HepG2 (cell line): ENCODE measurements around the gene ERMP1. TPM values are rescaled to one million over a fixed set of nuclear protein-coding genes. Genes with fewer than 3 reads are reported as not detected.

Source experiments
- ATAC-seq: fragments of 200-7000 bp; cut with Tn5 transposase; 3 replicates; pipeline ENCODE4 v1.9.1; 2020; ENCODE audit warnings: mild to moderate bottlenecking, moderate library complexity
- BruUV-seq: library from RNA; stranded (reverse); fragments of 400-500 nt; replicated peaks from 2 replicates; lab custom pipeline; 2021; lab: Mats Ljungman, UMichigan
- CTCF ChIA-PET: fragments of 300-600 bp; formaldehyde crosslinking; extraction: SDS; loops from one replicate; lab custom pipeline; 2021; ENCODE audit warnings: low total read pairs, inconsistent platforms, low intra/inter-chr PET ratio; lab: Yijun Ruan, JAX
- POLR2A ChIA-PET: fragments of 350-600 bp; sonication (Branson Sonifier 250); formaldehyde crosslinking; loops from one replicate; lab custom pipeline; 2020; ENCODE audit warnings: antibody characterized with exemption, inconsistent platforms; lab: Yijun Ruan, JAX
- DNase-seq: peaks from one replicate; pipeline ENCODE4 v3.0.0-alpha.2; 2015; ENCODE audit warnings: low spot score
- FAIRE-seq: peaks from 3 replicates; lab custom pipeline; 2011; peaks lifted over from hg19 to GRCh38; lab: Jason Lieb, UNC
- H2AFZ ChIP-seq: one replicate; pipeline ENCODE4 v1.6.1; 2011; ENCODE audit warnings: low read length, inconsistent platforms
- H3K27ac ChIP-seq: fragments of 300-600 bp; 3 replicates; pipeline ENCODE4 v1.8.0; 2011; ENCODE audit warnings: mixed run types, mild to moderate bottlenecking, mixed read lengths, low read length, inconsistent platforms; ENCODE audit not compliant: insufficient read depth; ENCODE audit errors: extremely low read length
- H3K27me3 ChIP-seq, 2 experiments: fragments of 200-600 bp in 1 of 2; 2 replicates in 1 of 2; 3 replicates in 1 of 2; pipeline versions ENCODE4 v1.6.0 to v1.8.0; 2011; ENCODE audit warnings: low read length in 2 of 2, mild to moderate bottlenecking in 2 of 2, moderate library complexity in 2 of 2, inconsistent platforms in 1 of 2; ENCODE audit not compliant: insufficient read depth in 2 of 2, control insufficient read depth in 1 of 2
- H3K36me3 ChIP-seq, 2 experiments: fragments of 200-600 bp in 1 of 2; replicated peaks in 1 of 2; 2 replicates in 1 of 2; 3 replicates in 1 of 2; pipeline versions ENCODE4 v1.5.1 to v1.8.0; 2011; ENCODE audit warnings: low read length in 2 of 2, inconsistent platforms in 1 of 2; ENCODE audit not compliant: insufficient read depth in 2 of 2, control insufficient read depth in 1 of 2
- H3K4me1 ChIP-seq: 2 replicates; pipeline ENCODE4 v1.5.1; 2012; ENCODE audit warnings: low read length, inconsistent platforms; ENCODE audit not compliant: insufficient read depth
- H3K4me2 ChIP-seq: 2 replicates; pipeline ENCODE4 v1.6.0; 2011; ENCODE audit warnings: low read depth, low read length, inconsistent platforms
- H3K4me3 ChIP-seq, 3 experiments: fragments of 200-600 bp in 1 of 3; sonication (generic), shearing (Covaris generic) in 1 of 3; replicated peaks in 1 of 3; 2 replicates each; pipeline ENCODE4 v1.5.1; 2011 to 2016; ENCODE audit warnings: low read length in 3 of 3, inconsistent platforms in 2 of 3, low read depth in 2 of 3, mild to moderate bottlenecking in 2 of 3, control low read depth in 1 of 3, mixed read lengths in 1 of 3; ENCODE audit not compliant: insufficient read depth in 1 of 3
- H3K79me2 ChIP-seq: one replicate; pipeline ENCODE4 v1.6.1; 2011; ENCODE audit warnings: low read length, inconsistent platforms; ENCODE audit not compliant: insufficient read depth
- H3K9ac ChIP-seq: 2 replicates; pipeline ENCODE4 v1.6.0; 2011; ENCODE audit warnings: mild to moderate bottlenecking, low read depth, low read length, inconsistent platforms; ENCODE audit not compliant: insufficient read depth
- H3K9me3 ChIP-seq: 2 replicates; pipeline ENCODE4 v1.5.1; 2012; ENCODE audit warnings: mild to moderate bottlenecking, low read length
- H4K20me1 ChIP-seq: 2 replicates; pipeline ENCODE4 v1.6.0; 2011; ENCODE audit warnings: inconsistent platforms, mild to moderate bottlenecking, low read length, moderate library complexity; ENCODE audit not compliant: insufficient read depth
- ARNT2 ChIP-seq: sonication (generic); formaldehyde crosslinking; IDR thresholded peaks from 2 replicates; pipeline ENCODE4 v1.8.0; 2022; ENCODE audit warnings: mild to moderate bottlenecking, low read depth, missing genetic modification reagents, moderate library complexity
- HDAC2 ChIP-seq: sonication (generic); formaldehyde crosslinking; IDR thresholded peaks from 2 replicates; pipeline ENCODE4 v1.4.0; 2020; ENCODE audit warnings: missing genetic modification reagents
- SAP130 ChIP-seq: IDR thresholded peaks from 2 replicates; pipeline ENCODE4 v1.6.1; 2016; ENCODE audit warnings: low read depth
- ZNF263 ChIP-seq: sonication (generic); formaldehyde crosslinking; IDR thresholded peaks from 2 replicates; pipeline ENCODE4 v1.4.0; 2020; ENCODE audit warnings: missing genetic modification reagents
- ZNF720 ChIP-seq: sonication (generic); formaldehyde crosslinking; IDR thresholded peaks from 2 replicates; pipeline ENCODE4 v1.4.0; 2020; ENCODE audit warnings: missing genetic modification reagents
- WGBS: methylation state at CpG from one replicate; pipeline ENCODE4 v1.1.6; 2017; ENCODE audit warnings: low lambda C conversion rate; 5-methylcytosine and 5-hydroxymethylcytosine counted together
- in situ Hi-C: cut with HindIII; loops from 2 replicates; pipeline ENCODE4 v1.10.0; 2017; ENCODE audit warnings: low pct_unique_long_range_greater_than_20kb; ENCODE audit not compliant: extremely low pct_ligation_motif_present
- intact Hi-C: fragments of 100-400 bp; cut with micrococcal nuclease; formaldehyde crosslinking; loops from one replicate; pipeline ENCODE4 v1.10.0; 2022; ENCODE audit not compliant: unreplicated experiment
- polyA plus RNA-seq, 8 experiments: library from polyadenylated mRNA; depleted of rRNA in 3 of 8; stranded (reverse) in 7 of 8; unstranded in 1 of 8; fragments of >200 nt; fragmentation: Illumina TruSeq in 4 of 8; extraction: Trizol in 4 of 8; gene quantifications; 2 replicates each; pipeline versions ENCODE4 v1.2.1 to v1.2.3, GENCODE V29; 2011 to 2016; ENCODE audit warnings: low read depth in 4 of 8, missing spikeins in 1 of 8, mixed read lengths in 1 of 8; ENCODE audit not compliant: insufficient read depth in 1 of 8
- total RNA-seq, 5 experiments: library from RNA; depleted of rRNA; stranded (reverse); fragments of >200 nt; fragmentation: Illumina TruSeq; extraction: Trizol; gene quantifications; 2 replicates each; pipeline ENCODE4 v1.2.3, GENCODE V29; 2016; ENCODE audit warnings: low read depth in 1 of 5
- TF ChIP-seq, protein P1 (sequence below): sonication (generic); formaldehyde crosslinking; IDR thresholded peaks from 2 replicates; pipeline ENCODE4 v1.9.0; 2021; ENCODE audit warnings: missing genetic modification reagents, borderline replicate concordance
- TF ChIP-seq, protein P2 (sequence below): sonication (generic); formaldehyde crosslinking; conservative IDR thresholded peaks from 2 replicates; pipeline ENCODE4 v1.5.0; 2020; ENCODE audit warnings: missing genetic modification reagents

The ERMP1 gene
- total and polyA plus RNA-seq, 2 of the 13 experiments (the other 11 are each of a cell fraction or from before 2014, with no cell fraction given): 40.9 to 65.4 TPM

DNA sequence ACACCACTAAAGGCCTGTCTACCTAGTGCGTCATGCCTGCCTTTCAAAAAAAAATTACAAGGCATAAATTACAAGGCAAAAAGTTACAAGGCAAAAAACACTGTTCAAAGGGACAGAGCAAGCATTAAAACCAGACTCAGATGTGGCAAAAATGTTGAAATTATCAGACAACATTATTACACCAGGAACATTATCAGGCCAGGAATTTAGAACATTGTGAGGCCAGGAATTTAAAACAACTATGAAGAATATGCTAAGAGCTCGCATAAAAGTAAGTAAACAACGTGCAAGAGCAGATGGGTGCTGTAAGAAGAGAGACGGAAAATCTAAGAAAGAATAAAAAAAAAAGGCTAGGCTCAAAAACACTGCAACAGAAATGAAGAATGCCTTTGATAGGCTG lies 39.6 kb upstream of the ERMP1 start (continued):
- TF ChIP-seq, protein P1, sequence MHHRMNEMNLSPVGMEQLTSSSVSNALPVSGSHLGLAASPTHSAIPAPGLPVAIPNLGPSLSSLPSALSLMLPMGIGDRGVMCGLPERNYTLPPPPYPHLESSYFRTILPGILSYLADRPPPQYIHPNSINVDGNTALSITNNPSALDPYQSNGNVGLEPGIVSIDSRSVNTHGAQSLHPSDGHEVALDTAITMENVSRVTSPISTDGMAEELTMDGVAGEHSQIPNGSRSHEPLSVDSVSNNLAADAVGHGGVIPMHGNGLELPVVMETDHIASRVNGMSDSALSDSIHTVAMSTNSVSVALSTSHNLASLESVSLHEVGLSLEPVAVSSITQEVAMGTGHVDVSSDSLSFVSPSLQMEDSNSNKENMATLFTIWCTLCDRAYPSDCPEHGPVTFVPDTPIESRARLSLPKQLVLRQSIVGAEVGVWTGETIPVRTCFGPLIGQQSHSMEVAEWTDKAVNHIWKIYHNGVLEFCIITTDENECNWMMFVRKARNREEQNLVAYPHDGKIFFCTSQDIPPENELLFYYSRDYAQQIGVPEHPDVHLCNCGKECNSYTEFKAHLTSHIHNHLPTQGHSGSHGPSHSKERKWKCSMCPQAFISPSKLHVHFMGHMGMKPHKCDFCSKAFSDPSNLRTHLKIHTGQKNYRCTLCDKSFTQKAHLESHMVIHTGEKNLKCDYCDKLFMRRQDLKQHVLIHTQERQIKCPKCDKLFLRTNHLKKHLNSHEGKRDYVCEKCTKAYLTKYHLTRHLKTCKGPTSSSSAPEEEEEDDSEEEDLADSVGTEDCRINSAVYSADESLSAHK (CRISPR knock-in tag): no peak

DNA sequence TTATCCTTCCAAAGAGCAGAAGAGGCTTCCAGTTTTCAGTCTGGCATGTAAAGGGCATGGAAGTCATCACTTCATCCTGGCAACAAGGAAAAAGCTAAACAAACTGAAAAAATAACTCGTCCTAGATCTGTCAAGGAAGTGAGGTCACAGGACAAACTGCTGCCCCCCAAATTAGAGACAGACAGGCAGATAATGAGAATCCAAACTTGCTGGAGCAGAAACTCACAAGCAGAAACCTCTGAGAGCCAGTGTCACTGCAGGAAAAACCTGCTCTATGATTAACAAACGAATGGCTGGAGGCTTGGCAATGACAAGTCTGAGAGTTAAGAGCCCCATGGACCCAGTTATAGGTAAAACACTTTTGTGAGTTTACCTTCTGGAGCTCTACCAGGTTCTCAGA lies 38.9 kb upstream of the ERMP1 start:
- no peaks in the 10 kb centered on the region for H4K20me1 ChIP-seq
- 41% methylated on average over 2 of the region's 2 CpGs for WGBS
- CTCF ChIA-PET: no interaction called here
- no peak overlapping the region for H3K4me2 ChIP-seq
- peaks cover 20% of the 10 kb centered on the region for H3K4me1 ChIP-seq
- H3K27ac ChIP-seq: no peak overlapping the region
- no peak overlapping the region for H3K4me3 ChIP-seq
- no peak for DNase-seq
- POLR2A ChIA-PET: no interaction called here
- no peak for ATAC-seq
- TF ChIP-seq, protein P2, sequence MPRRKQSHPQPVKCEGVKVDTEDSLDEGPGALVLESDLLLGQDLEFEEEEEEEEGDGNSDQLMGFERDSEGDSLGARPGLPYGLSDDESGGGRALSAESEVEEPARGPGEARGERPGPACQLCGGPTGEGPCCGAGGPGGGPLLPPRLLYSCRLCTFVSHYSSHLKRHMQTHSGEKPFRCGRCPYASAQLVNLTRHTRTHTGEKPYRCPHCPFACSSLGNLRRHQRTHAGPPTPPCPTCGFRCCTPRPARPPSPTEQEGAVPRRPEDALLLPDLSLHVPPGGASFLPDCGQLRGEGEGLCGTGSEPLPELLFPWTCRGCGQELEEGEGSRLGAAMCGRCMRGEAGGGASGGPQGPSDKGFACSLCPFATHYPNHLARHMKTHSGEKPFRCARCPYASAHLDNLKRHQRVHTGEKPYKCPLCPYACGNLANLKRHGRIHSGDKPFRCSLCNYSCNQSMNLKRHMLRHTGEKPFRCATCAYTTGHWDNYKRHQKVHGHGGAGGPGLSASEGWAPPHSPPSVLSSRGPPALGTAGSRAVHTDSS: no peak
- TF ChIP-seq SAP130 (CRISPR knock-in tag) (no peak), HDAC2 (CRISPR knock-in tag) (no peak), ZNF720 (no peak), ARNT2 (CRISPR knock-in tag) (no peak), ZNF263 (CRISPR knock-in tag) (no peak)
- in situ Hi-C loops: loop anchor here (10.0 kb wide), 1 partner anchor 433 kb away; no protein-coding TSS in a partner anchor
- BruUV-seq: no TSS peak
- H2AFZ ChIP-seq: no peak overlapping the region
- H3K9me3 ChIP-seq: no peaks in the 10 kb centered on the region
- FAIRE-seq: no peak
- H3K9ac ChIP-seq: no peak overlapping the region
- H3K36me3 ChIP-seq: no peaks in the 10 kb centered on the region
- no peaks in the 10 kb centered on the region for H3K79me2 ChIP-seq
- intact Hi-C loops: no loop called here
- no peaks in the 10 kb centered on the region for H3K27me3 ChIP-seq
